Adrenal gland (tissue), 12 donors: ENCODE measurements around the gene KCNJ6. TPM values are rescaled to one million over a fixed set of nuclear protein-coding genes. Genes with fewer than 3 reads are reported as not detected.
"Not testable (repeated sequence)": the region's sequence is repeated elsewhere in the genome, so short reads cannot be mapped to it uniquely, and the experiment has no call there.

Experiments
- DNase-seq, 7 donors: peaks; one replicate each; pipeline ENCODE4 v3.0.0-alpha.2; 2019 to 2020
- H3K27ac ChIP-seq, 5 donors: fragments of 200-600 bp; sonication (generic) in 4 of 5; 1 replicate in 3 of 5; 2 replicates in 2 of 5; pipeline versions ENCODE4 v1.5.1 to v1.8.0; 2016 to 2020; ENCODE audit warnings: mild to moderate bottlenecking in 1 of 5
- H3K27me3 ChIP-seq: fragments of 200-600 bp; 2 replicates; pipeline ENCODE4 v1.8.0; 2021
- H3K36me3 ChIP-seq, 2 donors: fragments of 200-600 bp; replicated peaks in 1 of 2; 1 replicate in 1 of 2; 2 replicates in 1 of 2; pipeline versions ENCODE4 v1.5.1 to v1.8.0; 2018 to 2022
- H3K4me1 ChIP-seq, 2 donors: fragments of 200-600 bp; replicated peaks in 1 of 2; 1 replicate in 1 of 2; 2 replicates in 1 of 2; pipeline versions ENCODE4 v1.5.1 to v1.8.0; 2018 to 2021
- H3K4me3 ChIP-seq, 4 donors: fragments of 200-600 bp; sonication (generic) in 3 of 4; one replicate each; pipeline ENCODE4 v1.5.1; 2016 to 2018
- H3K9me3 ChIP-seq, 3 donors: fragments of 200-600 bp; sonication (generic) in 1 of 3; replicated peaks in 1 of 3; 1 replicate in 2 of 3; 2 replicates in 1 of 3; pipeline versions ENCODE4 v1.5.1 to v1.8.0; 2016 to 2021
- POLR2A ChIP-seq, 2 donors: fragments of 450-650 bp; IDR thresholded peaks; one replicate each; pipeline ENCODE4 v1.6.1; 2017; ENCODE audit warnings: antibody characterized with exemption in 2 of 2, mild to moderate bottlenecking in 2 of 2, moderate library complexity in 1 of 2
- WGBS, 4 donors: extraction: QIAGEN DNeasy Blood & Tissue Kit in 2 of 4; methylation state at CpG; one replicate each; pipeline versions ENCODE4 v1.1.5 to v1.1.7; 2013 to 2017; 5-methylcytosine and 5-hydroxymethylcytosine counted together
- intact Hi-C, 2 donors: fragments of 100-400 bp; cut with DNase I; formaldehyde crosslinking; loops; one replicate each; pipeline versions ENCODE4 v1.14.1 to v1.15.0; 2022 to 2023
- polyA plus RNA-seq, 3 donors: library from polyadenylated mRNA; stranded (reverse); fragments of 200-250 nt in 2 of 3; fragments of 350-450 nt in 1 of 3; fragmentation: Illumina TruSeq in 1 of 3; extraction: RNeasy Lipid Tissue Mini Kit (QIAGEN cat#74804) in 1 of 3; gene quantifications; one replicate each; pipeline ENCODE4 v1.2.3, GENCODE V29; 2013 to 2014
- total RNA-seq, 9 donors: library from RNA; depleted of rRNA in 4 of 9; stranded (reverse); fragments of >200 nt in 4 of 9; fragments of 120-200 nt in 1 of 9; fragmentation: NEBNext Ultra II Directional in 1 of 9; extraction: Animal tissue kit (Norgen Biotek cat#: 25700) in 1 of 9; gene quantifications; one replicate each; pipeline versions ENCODE4 v1.1.0 to v1.2.4, GENCODE V29; 2013 to 2023
- TF ChIP-seq, protein P1 (sequence below), 6 experiments: fragments of 450-650 bp in 4 of 6; fragments of 200-600 bp in 2 of 6; sonication (generic) in 1 of 6; IDR thresholded peaks; 1 replicate in 5 of 6; 2 replicates in 1 of 6; pipeline versions ENCODE4 v1.5.1 to v1.8.0; 2016 to 2021; ENCODE audit warnings: antibody characterized with exemption in 6 of 6, mild to moderate bottlenecking in 2 of 6, moderate library complexity in 1 of 6
- donor health status: healthy with polysubstance abuse.
- donor health status: Bipolar disorder and iron deficiency.
- donor health status: DM: yes; HTN: yes; CAD: no.
- donor health status: DM: no; HTN: no; CAD: no.
- donor health status: DM: no; HTN: no; CAD: no.
- donor health status: DM: yes; HTN: yes; CAD: no.

Gene KCNJ6
- total and polyA plus RNA-seq, 12 donors: 0.03 to 0.60 (median 0.07) TPM; not detected in 4

DNA sequence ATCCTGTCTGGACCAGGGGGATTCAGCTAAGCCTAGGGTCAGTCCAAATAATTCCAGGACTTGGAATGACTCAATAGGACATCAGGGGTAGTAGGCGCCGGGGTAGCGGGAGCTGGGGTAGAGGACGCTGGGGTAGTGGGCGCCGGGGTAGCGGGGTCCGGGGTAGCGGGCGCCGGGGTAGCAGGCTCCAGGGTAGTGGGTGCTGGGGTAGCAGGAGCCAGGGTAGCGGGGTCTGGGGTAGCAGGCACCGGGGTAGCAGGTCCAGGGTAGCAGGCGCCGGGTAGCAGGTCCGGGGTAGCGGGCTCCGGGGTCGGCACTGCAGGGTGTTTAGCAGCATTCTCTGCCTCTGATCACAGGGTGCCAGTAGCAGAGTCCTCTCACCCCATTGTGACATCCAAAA lies 248.9 kb downstream of the KCNJ6 start:
- 94 to 95% (median 94%) methylated on average over 18 to 19 of the region's 19 CpGs for WGBS, 4 donors
- no peaks in the 10 kb centered on the region for H3K36me3 ChIP-seq
- no peak for TF ChIP-seq POLR2A (IDR thresholded peaks at IDR 0.05)
- TF ChIP-seq, protein P1, sequence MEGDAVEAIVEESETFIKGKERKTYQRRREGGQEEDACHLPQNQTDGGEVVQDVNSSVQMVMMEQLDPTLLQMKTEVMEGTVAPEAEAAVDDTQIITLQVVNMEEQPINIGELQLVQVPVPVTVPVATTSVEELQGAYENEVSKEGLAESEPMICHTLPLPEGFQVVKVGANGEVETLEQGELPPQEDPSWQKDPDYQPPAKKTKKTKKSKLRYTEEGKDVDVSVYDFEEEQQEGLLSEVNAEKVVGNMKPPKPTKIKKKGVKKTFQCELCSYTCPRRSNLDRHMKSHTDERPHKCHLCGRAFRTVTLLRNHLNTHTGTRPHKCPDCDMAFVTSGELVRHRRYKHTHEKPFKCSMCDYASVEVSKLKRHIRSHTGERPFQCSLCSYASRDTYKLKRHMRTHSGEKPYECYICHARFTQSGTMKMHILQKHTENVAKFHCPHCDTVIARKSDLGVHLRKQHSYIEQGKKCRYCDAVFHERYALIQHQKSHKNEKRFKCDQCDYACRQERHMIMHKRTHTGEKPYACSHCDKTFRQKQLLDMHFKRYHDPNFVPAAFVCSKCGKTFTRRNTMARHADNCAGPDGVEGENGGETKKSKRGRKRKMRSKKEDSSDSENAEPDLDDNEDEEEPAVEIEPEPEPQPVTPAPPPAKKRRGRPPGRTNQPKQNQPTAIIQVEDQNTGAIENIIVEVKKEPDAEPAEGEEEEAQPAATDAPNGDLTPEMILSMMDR (IDR thresholded peaks at IDR 0.05): no peak
- H3K4me1 ChIP-seq: no peaks in the 10 kb centered on the region
- H3K9me3 ChIP-seq: no peaks in the 10 kb centered on the region
- H3K27me3 ChIP-seq: no peaks in the 10 kb centered on the region
- DNase-seq: no peak
- no peak overlapping the region for H3K27ac ChIP-seq
- H3K4me3 ChIP-seq: no peak overlapping the region
- intact Hi-C loops: no loop called here

DNA sequence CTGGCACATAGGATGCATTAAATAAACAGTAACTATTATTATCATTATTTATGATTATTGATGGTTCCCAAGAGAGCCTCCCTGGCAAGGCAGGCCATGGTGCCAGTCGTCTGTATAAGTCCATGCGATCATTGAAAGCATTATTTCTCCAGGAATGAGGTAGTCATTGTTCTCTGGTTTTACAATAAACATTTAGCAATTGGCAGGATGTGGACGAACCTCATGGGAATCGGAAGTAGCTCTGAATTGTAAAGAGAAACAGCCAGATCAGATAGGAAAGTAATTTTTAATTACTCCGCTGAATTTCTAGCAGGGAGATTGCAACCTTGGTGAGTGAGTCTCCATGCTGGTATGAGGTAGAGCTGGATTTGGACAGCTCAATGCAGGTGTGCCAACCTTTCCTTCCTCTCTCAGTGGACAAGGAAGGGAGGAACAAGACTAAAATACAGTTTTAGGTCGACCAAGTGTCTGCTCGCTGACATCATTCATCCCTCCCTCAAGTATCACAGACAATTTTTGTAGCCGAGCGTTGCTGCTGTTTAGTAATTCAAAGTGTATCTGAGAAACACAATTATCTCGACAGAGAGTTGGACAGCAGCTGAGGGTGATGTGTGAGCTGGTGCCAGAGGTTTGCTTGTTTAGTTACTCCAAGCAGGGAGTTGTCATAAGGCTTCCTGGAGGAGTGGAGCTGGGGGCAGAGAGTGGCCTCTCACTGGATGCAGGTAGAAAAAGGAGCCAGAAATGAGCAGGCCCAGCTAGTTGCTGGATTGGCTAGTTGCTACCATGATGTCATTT lies 250.8 kb downstream of the KCNJ6 start:
- Histone ChIP-seq H3K4me3 (no peak overlapping the region), H3K27ac (no peak overlapping the region), H3K9me3 (no peaks in the 10 kb centered on the region), H3K27me3 (no peaks in the 10 kb centered on the region), H3K4me1 (no peaks in the 10 kb centered on the region), H3K36me3 (no peaks in the 10 kb centered on the region)
- WGBS, 4 donors: 52 to 67% (median 65%) methylated on average over 9 to 10 of the region's 10 CpGs
- TF ChIP-seq, protein P1 (IDR thresholded peaks at IDR 0.05): no peak
- no peak for TF ChIP-seq POLR2A (IDR thresholded peaks at IDR 0.05)
- no peak for DNase-seq
- intact Hi-C loops: no loop called here

DNA sequence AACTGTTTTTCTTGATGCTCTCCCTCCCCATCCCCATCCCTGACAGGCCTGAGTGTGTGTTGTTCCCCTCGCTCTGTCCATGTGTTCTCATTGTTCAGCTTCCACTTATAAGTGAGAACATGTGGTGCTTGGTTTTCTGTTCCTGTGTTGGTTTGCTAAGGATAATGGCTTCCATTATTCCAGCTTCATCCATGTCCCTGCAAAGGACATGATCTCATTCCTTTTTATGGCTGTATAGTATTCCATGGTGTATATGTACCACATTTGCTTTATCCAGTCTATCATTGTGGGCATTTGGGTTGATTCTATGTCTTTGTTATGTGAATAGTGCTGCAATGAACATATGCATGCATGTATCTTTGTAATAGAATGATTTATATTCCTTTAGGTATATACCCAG lies 254.0 kb downstream of the KCNJ6 start:
- intact Hi-C loops, DNase-seq: not testable (repeated sequence)
- 94 to 100% (median 98%) methylated on average over 1 of the region's 1 CpG for WGBS, 4 donors

DNA sequence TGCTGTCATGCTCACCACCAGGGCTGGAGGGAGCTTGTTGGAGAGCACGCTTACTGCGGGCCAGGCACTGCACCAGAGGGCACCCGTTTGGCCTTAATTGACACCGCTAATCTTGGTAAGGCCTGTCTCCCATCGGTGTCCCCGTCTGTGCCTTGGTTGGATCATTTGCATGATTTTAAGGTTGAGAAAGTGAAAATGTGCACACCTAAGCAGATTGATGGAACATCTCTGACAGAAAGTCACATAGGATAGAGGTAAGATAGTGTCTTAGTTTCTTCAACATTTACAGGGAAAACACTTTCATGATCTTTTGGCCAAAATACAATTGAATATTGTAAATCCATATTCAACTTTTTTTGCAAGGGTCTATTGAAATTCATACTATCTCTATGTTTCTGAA lies 255.5 kb downstream of the KCNJ6 start:
- no peaks in the 10 kb centered on the region for H3K4me1 ChIP-seq
- no peaks in the 10 kb centered on the region for H3K36me3 ChIP-seq
- H3K4me3 ChIP-seq: no peak overlapping the region
- H3K27ac ChIP-seq: no peak overlapping the region
- H3K27me3 ChIP-seq: no peaks in the 10 kb centered on the region
- intact Hi-C loops: no loop called here
- DNase-seq: no peak
- 91 to 96% (median 94%) methylated on average over 6 of the region's 6 CpGs for WGBS, 4 donors
- no peaks in the 10 kb centered on the region for H3K9me3 ChIP-seq
- TF ChIP-seq, protein P1 (IDR thresholded peaks at IDR 0.05): no peak
- TF ChIP-seq POLR2A (IDR thresholded peaks at IDR 0.05): no peak

More for the DNA sequence above, 254.0 kb downstream of the KCNJ6 start:
- H3K27me3 ChIP-seq, H3K4me1 ChIP-seq, H3K4me3 ChIP-seq, H3K9me3 ChIP-seq, H3K27ac ChIP-seq, H3K36me3 ChIP-seq: not testable (repeated sequence)

DNA sequence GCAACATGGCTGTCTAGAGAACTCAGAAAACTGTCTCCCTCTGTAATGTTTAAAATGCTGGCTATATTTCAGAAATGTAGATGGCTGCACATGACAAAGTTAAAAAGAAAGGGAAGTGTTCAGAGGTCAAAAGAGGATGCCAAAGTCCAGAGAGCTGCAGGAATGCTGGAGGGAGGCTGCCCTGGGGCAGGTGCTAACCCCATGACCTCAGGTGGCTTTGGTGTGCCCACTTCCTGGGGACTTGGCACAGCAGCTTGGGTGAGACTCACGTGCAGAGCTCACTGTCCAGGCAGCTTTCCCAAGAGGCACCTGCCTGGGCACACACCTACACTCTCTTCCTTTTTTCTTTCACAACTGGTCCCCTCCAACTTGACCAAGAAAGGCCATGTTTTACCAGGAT lies 256.4 kb downstream of the KCNJ6 start:
- DNase-seq: no peak
- H3K9me3 ChIP-seq: no peaks in the 10 kb centered on the region
- no peaks in the 10 kb centered on the region for H3K27me3 ChIP-seq
- intact Hi-C loops: no loop called here
- no peak overlapping the region for H3K27ac ChIP-seq
- no peaks in the 10 kb centered on the region for H3K36me3 ChIP-seq
- TF ChIP-seq POLR2A (IDR thresholded peaks at IDR 0.05): no peak
- TF ChIP-seq, protein P1 (IDR thresholded peaks at IDR 0.05): no peak
- no peak overlapping the region for H3K4me3 ChIP-seq
- 64 to 72% (median 69%) methylated on average over 1 of the region's 1 CpG for WGBS, 4 donors
- H3K4me1 ChIP-seq: no peaks in the 10 kb centered on the region
